Measurements from ENCODE around the gene PPP6R3.
A peak's percentile ranks its signal among the peaks of the same experiment; 100 is the strongest.
"Not testable (repeated sequence)": the region's sequence is repeated elsewhere in the genome, so short reads cannot be mapped to it uniquely, and the experiment has no call there.

The PPP6R3 gene

GRCh38 chr11:68457216-68457897 lies 3.2 kb upstream of the PPP6R3 start:
- DNase-seq (ENCODE audit: low read depth) = no peak

GRCh38 chr11:68457898-68458249 lies 2.7 kb upstream of the PPP6R3 start:
- no peak for DNase-seq (ENCODE audit: low read depth)

GRCh38 chr11:68458340-68458739 lies 2.2 kb upstream of the PPP6R3 start:
- not testable (repeated sequence) for DNase-seq (ENCODE audit: low read depth)

- peak; percentile 89 for DNase-seq (ENCODE audit: low read depth)
These were observed 439 bp upstream of the PPP6R3 start for GRCh38 chr11:68459886-68460740.

GRCh38 chr11:68461575-68461917 lies 994 bp downstream of the PPP6R3 start:
- DNase-seq (ENCODE audit: low read depth) = no peak

- DNase-seq (ENCODE audit: low read depth) = no peak
These were observed 3.2 kb downstream of the PPP6R3 start for GRCh38 chr11:68463714-68464113.

- DNase-seq (ENCODE audit: low read depth) = no peak
These were observed 6.8 kb downstream of the PPP6R3 start for GRCh38 chr11:68467201-68467834.

- DNase-seq (ENCODE audit: low read depth) = no peak
These were observed 7.8 kb downstream of the PPP6R3 start for GRCh38 chr11:68468217-68468828.

- DNase-seq (ENCODE audit: low read depth) = no peak
These were observed 8.6 kb downstream of the PPP6R3 start for GRCh38 chr11:68469122-68469521.

GRCh38 chr11:68469642-68470041 lies 9.1 kb downstream of the PPP6R3 start:
- no peak for DNase-seq (ENCODE audit: low read depth)

GRCh38 chr11:68470304-68470811 lies 9.8 kb downstream of the PPP6R3 start:
- no peak for DNase-seq (ENCODE audit: low read depth)

- DNase-seq (ENCODE audit: low read depth) = no peak
These were observed 11.1 kb downstream of the PPP6R3 start for GRCh38 chr11:68471360-68472340.

- DNase-seq (ENCODE audit: low read depth) = no peak
These were observed 12.2 kb downstream of the PPP6R3 start for GRCh38 chr11:68472778-68473177.

GRCh38 chr11:68473693-68474092 lies 13.1 kb downstream of the PPP6R3 start:
- DNase-seq (ENCODE audit: low read depth) = no peak

GRCh38 chr11:68475626-68476025 lies 15.1 kb downstream of the PPP6R3 start:
- DNase-seq (ENCODE audit: low read depth) = not testable (repeated sequence)

GRCh38 chr11:68479390-68479789 lies 18.8 kb downstream of the PPP6R3 start:
- no peak for DNase-seq (ENCODE audit: low read depth)

GRCh38 chr11:68480193-68480592 lies 19.6 kb downstream of the PPP6R3 start:
- DNase-seq (ENCODE audit: low read depth) = no peak

GRCh38 chr11:68480852-68481510 lies 20.4 kb downstream of the PPP6R3 start:
- DNase-seq (ENCODE audit: low read depth) = no peak

GRCh38 chr11:68481579-68482240 lies 21.2 kb downstream of the PPP6R3 start:
- DNase-seq (ENCODE audit: low read depth) = no peak

- no peak for DNase-seq (ENCODE audit: low read depth)
These were observed 28.1 kb downstream of the PPP6R3 start for GRCh38 chr11:68488623-68489022.
